OCI-LY1 (cell line): Measurements from ENCODE around the gene ACTL10.

ENCODE experiments used
- H2AFZ ChIP-seq: fragments of 200-600 bp; sonication (generic), shearing (Covaris generic); 2 replicates; pipeline ENCODE4 v1.6.0; 2014; ENCODE audit warnings: antibody characterized with exemption, mild to moderate bottlenecking, low read length
- H3F3A ChIP-seq: fragments of 200-600 bp; sonication (generic), shearing (Covaris generic); 2 replicates; pipeline ENCODE4 v1.6.0; 2014; ENCODE audit warnings: mild to moderate bottlenecking, antibody characterized with exemption, low read length, moderate library complexity; ENCODE audit not compliant: insufficient read depth
- H3K27ac ChIP-seq: fragments of 200-600 bp; sonication (generic); 2 replicates; pipeline ENCODE4 v1.5.1; 2014; ENCODE audit warnings: low read length, mixed run types, mild to moderate bottlenecking, low read depth; ENCODE audit not compliant: poor library complexity, severe bottlenecking
- H3K27me3 ChIP-seq: fragments of 200-600 bp; sonication (generic); 2 replicates; pipeline ENCODE4 v1.6.0; 2014; ENCODE audit warnings: antibody characterized with exemption, mild to moderate bottlenecking, low read length, moderate library complexity; ENCODE audit not compliant: insufficient read depth
- H3K36me3 ChIP-seq: fragments of 200-600 bp; sonication (generic); 2 replicates; pipeline ENCODE4 v1.6.1; 2014; ENCODE audit warnings: mild to moderate bottlenecking, antibody characterized with exemption, low read length, moderate library complexity, mixed read lengths; ENCODE audit not compliant: insufficient read depth
- H3K4me1 ChIP-seq: fragments of 200-600 bp; sonication (generic); 2 replicates; pipeline ENCODE4 v1.5.1; 2014; ENCODE audit warnings: mild to moderate bottlenecking, low read length, moderate library complexity; ENCODE audit not compliant: insufficient read depth, severe bottlenecking
- H3K4me2 ChIP-seq: fragments of 200-600 bp; sonication (generic), shearing (Covaris generic); 2 replicates; pipeline ENCODE4 v1.6.1; 2014; ENCODE audit warnings: low read length
- H3K4me3 ChIP-seq: fragments of 200-600 bp; sonication (generic); 2 replicates; pipeline ENCODE4 v1.5.1; 2014; ENCODE audit warnings: low read length, low read depth, mild to moderate bottlenecking, mixed read lengths; ENCODE audit not compliant: poor library complexity, severe bottlenecking
- H3K79me2 ChIP-seq: fragments of 200-600 bp; shearing (Covaris generic); 2 replicates; pipeline ENCODE4 v1.6.1; 2016; ENCODE audit warnings: mixed run types, low read length, mixed read lengths; ENCODE audit not compliant: insufficient read depth
- H3K9ac ChIP-seq: fragments of 200-600 bp; sonication (generic), shearing (Covaris generic); 2 replicates; pipeline ENCODE4 v1.6.1; 2014; ENCODE audit warnings: mild to moderate bottlenecking, low read length, mixed read lengths
- H3K9me2 ChIP-seq: fragments of 200-600 bp; sonication (generic), shearing (Covaris generic); 2 replicates; pipeline ENCODE4 v1.6.1; 2014; ENCODE audit warnings: low read depth, mild to moderate bottlenecking, low read length, mixed read lengths
- H3K9me3 ChIP-seq: fragments of 200-600 bp; shearing (Covaris generic); 2 replicates; pipeline ENCODE4 v1.6.1; 2014; ENCODE audit warnings: low read length, mixed read lengths
- H4K20me1 ChIP-seq: fragments of 200-600 bp; sonication (generic), shearing (Covaris generic); 2 replicates; pipeline ENCODE4 v1.6.0; 2016; ENCODE audit warnings: mild to moderate bottlenecking, low read length; ENCODE audit not compliant: insufficient read depth
- EZH2 ChIP-seq: fragments of 200-600 bp; sonication (generic), shearing (Covaris generic); IDR thresholded peaks from 2 replicates; pipeline ENCODE4 v1.8.0; 2017; ENCODE audit warnings: borderline replicate concordance, mixed run types, mild to moderate bottlenecking, antibody characterized with exemption, low read length, moderate library complexity, mixed read lengths
- TF ChIP-seq, protein P1 (sequence below): fragments of 200-600 bp; sonication (generic), shearing (Covaris generic); IDR thresholded peaks from 2 replicates; pipeline ENCODE4 v1.5.1; 2017; ENCODE audit warnings: mild to moderate bottlenecking, antibody characterized with exemption, low read length, moderate library complexity, mixed read lengths

The ACTL10 gene

DNA sequence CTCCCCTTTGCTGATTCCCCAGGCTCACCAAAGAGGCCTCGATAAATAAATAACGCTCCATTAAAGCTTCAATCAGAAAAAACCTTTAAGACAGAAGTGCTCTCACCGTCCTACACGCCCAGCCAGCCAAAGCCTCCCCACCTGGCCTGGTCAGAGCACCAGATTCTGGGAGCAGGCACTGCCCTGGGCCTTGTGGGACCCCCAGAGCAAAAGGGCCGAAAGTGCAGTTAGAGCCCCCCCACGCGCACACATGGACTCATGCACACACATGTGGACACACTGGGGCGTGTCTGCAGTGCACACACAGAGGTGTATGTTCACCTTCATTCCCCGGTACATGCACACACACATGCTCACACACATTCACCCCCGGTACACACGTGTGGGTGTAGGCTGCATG lies 9.4 kb downstream of the ACTL10 start:
- H3K9me2 ChIP-seq: no peaks in the 10 kb centered on the region
- H3K9ac ChIP-seq: no peak overlapping the region; the same call in 1 of the 2 replicates
- H2AFZ ChIP-seq: no peak overlapping the region
- TF ChIP-seq, protein P1, sequence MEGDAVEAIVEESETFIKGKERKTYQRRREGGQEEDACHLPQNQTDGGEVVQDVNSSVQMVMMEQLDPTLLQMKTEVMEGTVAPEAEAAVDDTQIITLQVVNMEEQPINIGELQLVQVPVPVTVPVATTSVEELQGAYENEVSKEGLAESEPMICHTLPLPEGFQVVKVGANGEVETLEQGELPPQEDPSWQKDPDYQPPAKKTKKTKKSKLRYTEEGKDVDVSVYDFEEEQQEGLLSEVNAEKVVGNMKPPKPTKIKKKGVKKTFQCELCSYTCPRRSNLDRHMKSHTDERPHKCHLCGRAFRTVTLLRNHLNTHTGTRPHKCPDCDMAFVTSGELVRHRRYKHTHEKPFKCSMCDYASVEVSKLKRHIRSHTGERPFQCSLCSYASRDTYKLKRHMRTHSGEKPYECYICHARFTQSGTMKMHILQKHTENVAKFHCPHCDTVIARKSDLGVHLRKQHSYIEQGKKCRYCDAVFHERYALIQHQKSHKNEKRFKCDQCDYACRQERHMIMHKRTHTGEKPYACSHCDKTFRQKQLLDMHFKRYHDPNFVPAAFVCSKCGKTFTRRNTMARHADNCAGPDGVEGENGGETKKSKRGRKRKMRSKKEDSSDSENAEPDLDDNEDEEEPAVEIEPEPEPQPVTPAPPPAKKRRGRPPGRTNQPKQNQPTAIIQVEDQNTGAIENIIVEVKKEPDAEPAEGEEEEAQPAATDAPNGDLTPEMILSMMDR: no peak
- H3K4me2 ChIP-seq: no peak overlapping the region
- H3K27ac ChIP-seq: peak overlapping the region; percentile 77
- peaks cover 11% of the 10 kb centered on the region for H3K79me2 ChIP-seq
- H3K9me3 ChIP-seq: no peaks in the 10 kb centered on the region
- no peaks in the 10 kb centered on the region for H3K27me3 ChIP-seq
- H3F3A ChIP-seq: no peaks in the 10 kb centered on the region
- no peaks in the 10 kb centered on the region for H4K20me1 ChIP-seq
- peaks cover 62% of the 10 kb centered on the region for H3K36me3 ChIP-seq
- no peak overlapping the region for H3K4me3 ChIP-seq
- peaks cover 78% of the 10 kb centered on the region for H3K4me1 ChIP-seq

DNA sequence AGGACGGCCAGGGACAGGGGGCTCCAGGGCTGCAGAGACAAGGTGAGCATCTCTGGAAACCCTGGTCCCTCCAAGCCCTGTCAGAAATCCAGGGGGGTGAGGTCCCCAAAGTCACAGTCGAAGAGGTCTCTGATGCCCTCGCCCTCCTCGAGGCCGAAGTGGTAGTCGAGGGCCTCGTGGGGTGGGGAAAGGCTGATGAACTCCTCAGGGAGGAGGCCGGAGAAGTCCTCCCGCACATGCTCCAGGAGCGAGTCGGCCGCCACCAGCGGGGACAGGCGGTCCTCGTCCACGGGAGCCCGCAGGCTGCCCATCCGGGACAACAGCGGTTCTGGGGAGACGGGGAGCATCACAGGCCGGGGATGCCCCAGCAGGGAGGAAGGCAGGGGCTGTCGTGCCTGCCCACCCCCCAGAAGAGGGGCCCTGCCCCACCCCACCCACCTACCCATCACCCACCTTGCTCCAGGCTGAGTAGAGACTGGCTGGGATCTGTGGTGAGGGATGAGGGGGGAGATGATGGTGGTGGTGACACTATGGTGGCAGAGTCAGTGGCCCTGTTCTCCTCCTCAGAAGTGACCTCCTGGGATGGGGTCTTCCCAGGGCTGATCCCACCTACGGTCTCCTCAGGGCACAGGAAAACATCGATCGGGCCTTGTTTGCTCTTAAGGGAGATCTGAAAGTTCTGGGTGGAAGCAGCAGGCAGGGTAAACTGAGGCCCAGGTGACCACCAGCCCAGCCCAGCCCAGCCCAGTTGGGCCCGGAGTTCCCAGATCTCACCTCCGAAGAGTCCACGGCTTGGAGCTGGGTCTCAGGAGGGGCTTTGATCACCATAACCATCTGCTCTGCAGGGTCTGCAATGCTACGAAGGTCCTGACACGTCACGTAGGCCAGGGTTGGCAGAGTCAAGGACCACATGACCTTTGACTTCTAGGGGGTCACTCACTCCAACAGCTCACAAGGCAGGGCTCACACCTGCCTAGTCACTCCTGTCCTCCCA lies 10.2 kb downstream of the ACTL10 start:
- peaks cover 78% of the 10 kb centered on the region for H3K4me1 ChIP-seq
- peaks cover 53% of the 10 kb centered on the region for H3K36me3 ChIP-seq
- peaks cover 11% of the 10 kb centered on the region for H3K79me2 ChIP-seq
- H3K4me3 ChIP-seq: no peak overlapping the region
- H3K9ac ChIP-seq: no peak overlapping the region
- no peak overlapping the region for H3K4me2 ChIP-seq
- no peaks in the 10 kb centered on the region for H3K27me3 ChIP-seq
- H3K9me2 ChIP-seq: no peaks in the 10 kb centered on the region
- no peaks in the 10 kb centered on the region for H3F3A ChIP-seq
- H3K27ac ChIP-seq: peak overlapping the region; percentile 99
- H3K9me3 ChIP-seq: no peaks in the 10 kb centered on the region
- TF ChIP-seq, protein P1: no peak
- TF ChIP-seq EZH2: no peak
- H4K20me1 ChIP-seq: no peaks in the 10 kb centered on the region
- H2AFZ ChIP-seq: no peak overlapping the region

DNA sequence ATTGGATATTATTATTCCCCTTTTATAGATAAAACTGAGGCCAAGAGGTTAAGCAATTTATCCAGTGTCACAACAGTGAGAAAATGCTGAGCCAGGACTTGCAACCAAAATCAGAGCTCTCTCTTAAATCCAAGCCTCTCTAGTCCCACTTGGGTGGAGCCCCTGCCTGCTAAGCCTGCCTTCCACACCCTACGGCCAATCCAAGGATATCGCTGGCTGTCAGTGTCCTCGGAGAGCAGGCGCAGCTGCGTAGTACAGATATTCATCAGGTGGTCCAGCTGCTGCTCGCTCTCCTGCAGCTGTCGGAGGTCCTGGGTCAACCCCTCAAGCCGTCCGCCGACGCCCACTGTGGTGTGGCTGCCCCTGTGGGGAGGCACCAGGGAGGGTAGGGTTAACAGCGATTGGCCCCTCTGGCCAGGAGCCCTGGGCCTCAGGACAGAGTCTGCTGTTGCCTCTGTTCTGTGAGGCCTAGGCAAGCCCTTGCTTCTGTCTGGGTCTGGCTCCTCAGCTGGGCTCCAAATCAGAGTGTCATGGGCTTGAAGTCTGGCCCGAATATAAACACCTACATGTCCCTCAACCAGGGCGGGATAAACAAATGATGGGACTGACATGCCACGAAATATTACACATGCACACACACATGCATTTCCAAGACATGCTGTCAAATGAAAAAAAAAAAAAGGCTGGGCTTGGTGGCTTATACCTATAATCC lies 11.4 kb downstream of the ACTL10 start:
- peak overlapping the region; percentile 60; the same call in 1 of the 2 replicates for H3K4me2 ChIP-seq
- H3K27ac ChIP-seq: peak overlapping the region; percentile 99
- H3F3A ChIP-seq: no peaks in the 10 kb centered on the region
- no peaks in the 10 kb centered on the region for H3K27me3 ChIP-seq
- peaks cover 16% of the 10 kb centered on the region for H3K79me2 ChIP-seq
- no peak for TF ChIP-seq EZH2
- TF ChIP-seq, protein P1: no peak
- no peaks in the 10 kb centered on the region for H3K9me3 ChIP-seq
- H4K20me1 ChIP-seq: no peaks in the 10 kb centered on the region
- H2AFZ ChIP-seq: no peak overlapping the region
- H3K4me3 ChIP-seq: no peak overlapping the region
- H3K9me2 ChIP-seq: no peaks in the 10 kb centered on the region
- peaks cover 78% of the 10 kb centered on the region for H3K4me1 ChIP-seq
- H3K9ac ChIP-seq: peak overlapping the region; percentile 46; the same call in 1 of the 2 replicates
- H3K36me3 ChIP-seq: peaks cover 54% of the 10 kb centered on the region
